H1 (cell line): Measurements from ENCODE around the gene WDR4. TPM values are rescaled to one million over a fixed set of nuclear protein-coding genes. Genes with fewer than 3 reads are reported as not detected.

Experiments used
- BRCA1 ChIP-seq: IDR thresholded peaks from 2 replicates; pipeline ENCODE4 v1.6.1; 2012; ENCODE audit warnings: low read depth, low read length, improper control_type of control experiment
- HDAC6 ChIP-seq: IDR thresholded peaks from one replicate; pipeline ENCODE4 v1.7.1; 2012; ENCODE audit warnings: low read depth, mild to moderate bottlenecking, inconsistent platforms, low read length, moderate library complexity
- RFX5 ChIP-seq: IDR thresholded peaks from 2 replicates; pipeline ENCODE4 v1.6.1; 2011; ENCODE audit warnings: low read depth, low read length, improper control_type of control experiment, borderline replicate concordance
- SP2 ChIP-seq: IDR thresholded peaks from 2 replicates; pipeline ENCODE4 v1.6.1; 2012; ENCODE audit warnings: mild to moderate bottlenecking, low read length, inconsistent platforms
- TAF7 ChIP-seq: optimal IDR thresholded peaks from 2 replicates; pipeline ENCODE3; 2011; ENCODE audit warnings: low read depth, mild to moderate bottlenecking, inconsistent platforms, low read length, moderate library complexity, borderline replicate concordance
- polyA plus RNA-seq, 7 experiments: library from polyadenylated mRNA; depleted of rRNA in 3 of 7; stranded (reverse) in 5 of 7; unstranded in 2 of 7; fragments of >200 nt in 5 of 7; fragments of 200-250 nt in 2 of 7; gene quantifications; 1 replicate in 5 of 7; 2 replicates in 1 of 7; 4 replicates in 1 of 7; pipeline versions ENCODE4 v1.2.1 to v1.2.3, GENCODE V29; 2011 to 2013; ENCODE audit warnings: missing spikeins in 2 of 7, mixed read lengths in 2 of 7
- total RNA-seq: library from RNA; stranded (reverse); fragmentation: NEBNext Ultra II Directional; extraction: Animal tissue kit (Norgen Biotek cat#: 25700); gene quantifications from 2 replicates; pipeline ENCODE4 v1.2.1, GENCODE V29; 2021

Gene WDR4
- total and polyA plus RNA-seq, 2 of the 8 experiments (the other 6 are each of a cell fraction or from before 2014, with no cell fraction given): 28.9 to 47.8 TPM

- TF ChIP-seq BRCA1 (no peak), HDAC6 (no peak), RFX5 (no peak), TAF7 (no peak), SP2 (no peak)
These were observed 27.3 kb downstream of the WDR4 start (continued) for GRCh38 chr21:42851812-42852665.
